IPS-NIHi11 (cell line): ENCODE data around the gene SERPINA4.
"Not testable (repeated sequence)": the region's sequence is repeated elsewhere in the genome, so short reads cannot be mapped to it uniquely, and the experiment has no call there.

Experiments used
- DNase-seq: peaks from one replicate; pipeline ENCODE4 v3.0.0; 2012; ENCODE audit warnings: mixed read lengths, low spot score

Gene SERPINA4

GRCh38 chr14:94592457-94592856 is 31.2 kb downstream of the SERPINA4 start:
- no peak for DNase-seq

GRCh38 chr14:94593376-94593748 is 32.1 kb downstream of the SERPINA4 start:
- DNase-seq, result no peak

- DNase-seq, result no peak
Observed at GRCh38 chr14:94593749-94594431, 32.6 kb downstream of the SERPINA4 start.

GRCh38 chr14:94594441-94594840 is 33.2 kb downstream of the SERPINA4 start:
- no peak for DNase-seq

- no peak for DNase-seq
Observed at GRCh38 chr14:94595912-94596311, 34.7 kb downstream of the SERPINA4 start.

- no peak for DNase-seq
Observed at GRCh38 chr14:94596361-94596760, 35.1 kb downstream of the SERPINA4 start.

- no peak for DNase-seq
Observed at GRCh38 chr14:94597788-94598187, 36.5 kb downstream of the SERPINA4 start.

GRCh38 chr14:94598506-94598815 is 37.2 kb downstream of the SERPINA4 start:
- no peak for DNase-seq

GRCh38 chr14:94598816-94599655 is 37.8 kb downstream of the SERPINA4 start:
- peak; percentile 29 for DNase-seq

GRCh38 chr14:94599656-94600004 is 38.4 kb downstream of the SERPINA4 start:
- no peak for DNase-seq

- DNase-seq, result no peak
Observed at GRCh38 chr14:94600148-94600545, 38.9 kb downstream of the SERPINA4 start.

- no peak for DNase-seq
Observed at GRCh38 chr14:94601884-94602391, 40.7 kb downstream of the SERPINA4 start.

- no peak for DNase-seq
Observed at GRCh38 chr14:94602722-94603121, 41.5 kb downstream of the SERPINA4 start.

- no peak for DNase-seq
Observed at GRCh38 chr14:94605361-94605760, 44.1 kb downstream of the SERPINA4 start.

- not testable (repeated sequence) for DNase-seq
Observed at GRCh38 chr14:94608966-94609365, 47.7 kb downstream of the SERPINA4 start.

GRCh38 chr14:94611179-94611578 is 49.9 kb downstream of the SERPINA4 start:
- no peak for DNase-seq

- no peak for DNase-seq
Observed at GRCh38 chr14:94612174-94612573, 50.9 kb downstream of the SERPINA4 start, which contains the start of gene SERPINA3. Gene SERPINA3 (plus strand): TSS chr14:94612391. CDS start chr14:94614442, 2,051 bp downstream.

- no peak for DNase-seq
Observed at GRCh38 chr14:94612580-94613554, 51.6 kb downstream of the SERPINA4 start.

GRCh38 chr14:94613720-94614644 is 52.7 kb downstream of the SERPINA4 start:
- no peak for DNase-seq

GRCh38 chr14:94614802-94615201 is 53.6 kb downstream of the SERPINA4 start:
- no peak for DNase-seq

- DNase-seq, result no peak
Observed at GRCh38 chr14:94615254-94615653, 54.0 kb downstream of the SERPINA4 start.
